ENCODE results near the gene EPHB6.

DNA sequence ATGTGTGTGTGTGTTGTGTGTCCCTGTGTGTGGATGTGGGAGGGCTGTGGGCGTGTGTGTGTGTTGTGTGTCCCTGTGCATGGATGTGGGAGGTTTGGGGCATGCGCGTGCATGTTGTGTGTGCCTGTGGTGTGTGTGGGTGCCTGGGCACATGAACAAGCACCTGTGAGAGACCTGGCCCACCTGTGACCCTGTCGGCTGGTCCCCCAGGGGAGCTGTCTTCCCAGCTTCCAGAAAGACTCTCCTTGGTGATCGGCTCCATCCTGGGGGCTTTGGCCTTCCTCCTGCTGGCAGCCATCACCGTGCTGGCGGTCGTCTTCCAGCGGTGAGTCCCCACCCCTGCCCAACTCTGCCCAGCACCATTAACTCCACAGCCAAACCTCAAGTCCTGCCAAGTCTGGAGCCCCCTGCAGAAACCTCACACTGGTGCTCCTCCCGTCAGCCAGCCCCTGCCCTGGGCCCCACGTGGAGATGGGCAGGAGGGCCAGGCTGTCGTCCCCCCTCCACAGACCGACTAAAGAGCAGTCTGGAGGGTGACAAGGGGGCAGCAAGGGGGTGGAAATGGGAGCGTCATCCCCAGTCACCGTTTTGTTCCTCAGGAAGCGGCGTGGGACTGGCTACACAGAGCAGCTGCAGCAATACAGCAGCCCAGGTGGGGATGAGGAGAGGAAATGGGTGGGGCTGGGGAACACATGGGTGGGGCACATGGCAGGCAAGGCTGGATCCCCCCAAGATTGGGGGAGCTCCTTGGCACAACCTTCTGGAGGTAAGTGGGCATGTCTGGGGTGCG lies 12.7 kb downstream of the EPHB6 start:
- TF ChIP-seq POLR2A (IDR thresholded peaks at IDR 0.05): no peak
- TF ChIP-seq, protein P1, sequence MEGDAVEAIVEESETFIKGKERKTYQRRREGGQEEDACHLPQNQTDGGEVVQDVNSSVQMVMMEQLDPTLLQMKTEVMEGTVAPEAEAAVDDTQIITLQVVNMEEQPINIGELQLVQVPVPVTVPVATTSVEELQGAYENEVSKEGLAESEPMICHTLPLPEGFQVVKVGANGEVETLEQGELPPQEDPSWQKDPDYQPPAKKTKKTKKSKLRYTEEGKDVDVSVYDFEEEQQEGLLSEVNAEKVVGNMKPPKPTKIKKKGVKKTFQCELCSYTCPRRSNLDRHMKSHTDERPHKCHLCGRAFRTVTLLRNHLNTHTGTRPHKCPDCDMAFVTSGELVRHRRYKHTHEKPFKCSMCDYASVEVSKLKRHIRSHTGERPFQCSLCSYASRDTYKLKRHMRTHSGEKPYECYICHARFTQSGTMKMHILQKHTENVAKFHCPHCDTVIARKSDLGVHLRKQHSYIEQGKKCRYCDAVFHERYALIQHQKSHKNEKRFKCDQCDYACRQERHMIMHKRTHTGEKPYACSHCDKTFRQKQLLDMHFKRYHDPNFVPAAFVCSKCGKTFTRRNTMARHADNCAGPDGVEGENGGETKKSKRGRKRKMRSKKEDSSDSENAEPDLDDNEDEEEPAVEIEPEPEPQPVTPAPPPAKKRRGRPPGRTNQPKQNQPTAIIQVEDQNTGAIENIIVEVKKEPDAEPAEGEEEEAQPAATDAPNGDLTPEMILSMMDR (IDR thresholded peaks at IDR 0.05): no peak

Data from tibial nerve (tissue), 3 donors.